ENCODE results near the gene UQCRHL. TPM values are rescaled to one million over a fixed set of nuclear protein-coding genes. Genes with fewer than 3 reads are reported as not detected.

UQCRHL gene
- polyA plus RNA-seq, 1 experiment, result 2.7 TPM

DNA sequence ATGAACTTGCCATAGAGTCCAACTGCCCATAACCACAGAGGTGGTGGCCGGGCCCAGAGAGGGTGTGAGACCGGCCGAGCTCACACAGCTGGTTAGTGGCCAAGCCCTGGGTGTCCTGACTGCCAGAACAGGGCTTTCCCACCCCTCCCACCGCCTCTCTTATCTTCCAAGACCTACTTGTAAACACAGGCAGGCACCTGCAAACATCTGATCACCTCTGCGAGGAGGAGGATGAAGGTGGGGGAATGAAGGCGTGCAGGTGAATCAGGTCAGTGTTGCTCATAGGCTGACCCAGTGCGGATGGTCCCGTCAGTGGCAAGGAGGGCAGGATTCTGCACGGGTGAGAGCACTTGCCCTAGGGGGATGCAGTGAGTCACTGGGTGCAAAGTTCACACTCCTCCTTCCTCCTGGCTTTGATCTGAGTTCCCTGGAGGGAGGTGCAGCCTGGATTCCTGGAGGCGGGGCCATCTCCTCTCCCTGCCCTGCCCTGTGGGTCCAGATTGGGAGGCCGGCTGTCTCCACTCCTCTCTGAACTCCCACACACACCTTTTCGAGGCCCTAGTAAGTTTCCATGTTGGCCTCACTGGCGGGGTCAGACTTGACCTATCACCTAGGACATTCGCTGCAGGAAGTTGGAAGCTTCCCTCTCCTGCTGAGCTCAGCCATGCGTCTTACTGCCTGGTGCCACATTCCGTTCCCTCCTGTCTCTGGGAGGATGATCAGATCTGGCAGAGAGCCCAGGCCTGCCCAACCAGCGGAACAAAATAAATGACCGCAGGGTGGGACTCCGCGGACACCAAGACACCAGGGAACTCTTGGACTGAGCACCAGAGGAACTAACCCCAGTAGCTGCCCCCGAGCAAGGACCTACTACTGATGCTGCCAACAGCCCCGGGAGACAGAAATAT lies 7.3 kb downstream of the UQCRHL start:
- peak overlapping the region; percentile 88 for H3K27ac ChIP-seq (ENCODE audit: low read depth, low read length)
- no peak overlapping the region for H3K4me3 ChIP-seq (ENCODE audit: low read depth, low read length)
- H3K27me3 ChIP-seq (ENCODE audit: control insufficient read depth, insufficient read depth, low read length), result no peaks in the 10 kb centered on the region
- TF ChIP-seq, protein P1, sequence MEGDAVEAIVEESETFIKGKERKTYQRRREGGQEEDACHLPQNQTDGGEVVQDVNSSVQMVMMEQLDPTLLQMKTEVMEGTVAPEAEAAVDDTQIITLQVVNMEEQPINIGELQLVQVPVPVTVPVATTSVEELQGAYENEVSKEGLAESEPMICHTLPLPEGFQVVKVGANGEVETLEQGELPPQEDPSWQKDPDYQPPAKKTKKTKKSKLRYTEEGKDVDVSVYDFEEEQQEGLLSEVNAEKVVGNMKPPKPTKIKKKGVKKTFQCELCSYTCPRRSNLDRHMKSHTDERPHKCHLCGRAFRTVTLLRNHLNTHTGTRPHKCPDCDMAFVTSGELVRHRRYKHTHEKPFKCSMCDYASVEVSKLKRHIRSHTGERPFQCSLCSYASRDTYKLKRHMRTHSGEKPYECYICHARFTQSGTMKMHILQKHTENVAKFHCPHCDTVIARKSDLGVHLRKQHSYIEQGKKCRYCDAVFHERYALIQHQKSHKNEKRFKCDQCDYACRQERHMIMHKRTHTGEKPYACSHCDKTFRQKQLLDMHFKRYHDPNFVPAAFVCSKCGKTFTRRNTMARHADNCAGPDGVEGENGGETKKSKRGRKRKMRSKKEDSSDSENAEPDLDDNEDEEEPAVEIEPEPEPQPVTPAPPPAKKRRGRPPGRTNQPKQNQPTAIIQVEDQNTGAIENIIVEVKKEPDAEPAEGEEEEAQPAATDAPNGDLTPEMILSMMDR (IDR thresholded peaks at IDR 0.05; ENCODE audit: low read depth, low read length), result no peak
- DNase-seq (ENCODE audit: low read depth, low spot score), result no peak
- CTCF ChIA-PET, result interaction anchor here (0.9 to 5.5 kb wide), 5 partner anchors 15 to 273 kb away, joined by 3 to 43 read pairs (median 4); partner anchors contain the start of gene FAM131C
- POLR2A ChIA-PET, result interaction anchor here (0.6 to 1.5 kb wide), 9 partner anchors 11 to 345 kb away, joined by 3 to 12 read pairs (median 4); partner anchors contain the start of genes HSPB7 and SPEN
- H3K9me3 ChIP-seq (ENCODE audit: control insufficient read depth, insufficient read depth, low read length), result no peaks in the 10 kb centered on the region

DNA sequence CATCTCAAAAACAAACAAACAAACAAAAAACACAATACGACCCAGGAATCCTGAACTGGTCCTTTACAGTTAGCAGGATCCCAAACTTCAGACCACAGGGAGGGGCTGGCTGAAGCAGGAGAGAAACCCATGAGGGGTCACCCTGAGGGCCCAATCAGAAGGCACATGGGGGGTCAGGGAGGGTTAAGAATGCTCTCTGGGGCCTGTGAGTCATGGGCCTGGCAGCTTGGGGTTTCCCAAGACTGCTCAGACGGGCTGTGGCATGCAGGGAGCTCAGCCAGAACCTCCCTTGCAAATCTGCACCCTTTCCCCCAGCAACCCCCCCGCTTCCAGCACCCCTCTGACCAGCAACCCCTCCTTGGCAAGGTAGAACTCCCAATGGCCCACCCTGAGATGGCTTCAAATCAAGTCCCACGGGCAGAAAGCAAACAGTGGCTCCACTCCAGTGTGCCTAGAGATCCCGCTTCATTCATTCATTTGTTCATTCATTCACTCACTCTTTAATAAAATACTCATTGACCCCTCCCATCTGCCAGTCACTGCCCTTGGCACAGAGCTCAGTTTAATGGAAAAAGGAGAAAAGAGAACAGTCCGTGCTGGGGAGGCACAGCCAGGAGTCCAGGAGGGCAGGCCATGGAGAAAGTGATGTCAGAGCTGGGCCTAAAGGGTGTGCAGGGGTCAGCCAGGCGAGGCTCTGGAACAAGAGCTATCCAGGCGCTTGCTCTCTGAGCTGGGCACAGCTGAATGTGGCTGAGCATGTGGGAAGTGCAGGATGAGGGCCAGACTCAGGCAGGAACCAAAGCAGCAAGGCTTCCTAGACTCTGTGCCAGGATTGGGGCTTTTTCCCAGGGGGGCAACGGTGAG lies 8.2 kb downstream of the UQCRHL start:
- TF ChIP-seq, protein P1 (IDR thresholded peaks at IDR 0.05; ENCODE audit: low read depth, low read length), result no peak
- ChIA-PET CTCF (interaction anchor here (0.7 to 5.5 kb wide), 5 partner anchors 16 to 300 kb away, joined by 4 to 43 read pairs (median 5); no protein-coding TSS in a partner anchor), POLR2A (interaction anchor here (0.6 to 1.5 kb wide), 11 partner anchors 12 to 346 kb away, joined by 3 to 12 read pairs (median 4); partner anchors contain the start of genes HSPB7 and SPEN)
- no peaks in the 10 kb centered on the region for H3K27me3 ChIP-seq (ENCODE audit: control insufficient read depth, insufficient read depth, low read length)
- H3K9me3 ChIP-seq (ENCODE audit: control insufficient read depth, insufficient read depth, low read length), result no peaks in the 10 kb centered on the region
- H3K4me3 ChIP-seq (ENCODE audit: low read depth, low read length), result no peak overlapping the region
- peak; percentile 90 for DNase-seq (ENCODE audit: low read depth, low spot score)
- peak overlapping the region; percentile 88 for H3K27ac ChIP-seq (ENCODE audit: low read depth, low read length)

DNA sequence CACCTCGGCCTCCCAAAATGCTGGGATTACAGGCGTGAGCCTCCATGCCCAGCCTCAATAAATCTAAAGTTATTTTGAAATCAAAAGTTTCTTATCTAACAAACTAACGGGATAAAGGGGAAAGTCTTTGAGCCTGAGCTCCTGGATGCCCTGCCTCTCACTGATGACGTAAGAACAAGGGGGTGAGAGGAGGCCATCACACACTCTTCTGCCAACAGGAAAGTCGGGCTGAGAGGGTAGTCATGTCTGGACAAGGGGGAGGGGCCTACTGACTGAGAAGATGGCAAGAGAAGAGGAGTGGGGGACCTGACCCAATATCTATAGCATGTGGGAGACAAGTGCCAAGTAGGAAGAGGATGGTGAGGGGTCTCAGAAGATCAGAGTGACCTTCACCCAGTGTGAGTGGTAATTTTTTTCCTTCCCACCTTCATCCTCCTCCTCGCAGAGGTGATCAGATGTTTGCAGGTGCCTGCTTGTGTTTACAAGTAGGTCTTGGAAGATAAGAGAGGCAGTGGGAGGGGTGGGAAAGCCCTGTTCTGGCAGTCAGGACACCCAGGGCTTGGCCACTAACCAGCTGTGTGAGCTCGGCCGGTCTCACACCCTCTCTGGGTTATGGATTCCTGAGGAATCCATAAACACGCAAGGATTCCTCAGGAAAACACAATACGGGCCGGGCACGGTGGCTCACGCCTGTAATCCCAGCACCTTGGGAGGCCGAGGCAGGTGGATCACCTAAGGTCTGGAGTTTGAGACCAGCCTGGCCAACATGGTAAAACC lies 9.6 kb downstream of the UQCRHL start:
- DNase-seq (ENCODE audit: low read depth, low spot score), result no peak
- Histone ChIP-seq H3K9me3 (ENCODE audit: control insufficient read depth, insufficient read depth, low read length) (no peaks in the 10 kb centered on the region), H3K27me3 (ENCODE audit: control insufficient read depth, insufficient read depth, low read length) (no peaks in the 10 kb centered on the region), H3K4me3 (ENCODE audit: low read depth, low read length) (no peak overlapping the region), H3K27ac (ENCODE audit: low read depth, low read length) (no peak overlapping the region)
- POLR2A ChIA-PET, result interaction anchor here (0.7 to 0.8 kb wide), 2 partner anchors 14 to 40 kb away, joined by 5 read pairs; no protein-coding TSS in a partner anchor
- TF ChIP-seq, protein P1 (IDR thresholded peaks at IDR 0.05; ENCODE audit: low read depth, low read length), result no peak
- CTCF ChIA-PET, result interaction anchor here (2.8 kb wide), 1 partner anchor 18 kb away, joined by 8 read pairs; no protein-coding TSS in a partner anchor

DNA sequence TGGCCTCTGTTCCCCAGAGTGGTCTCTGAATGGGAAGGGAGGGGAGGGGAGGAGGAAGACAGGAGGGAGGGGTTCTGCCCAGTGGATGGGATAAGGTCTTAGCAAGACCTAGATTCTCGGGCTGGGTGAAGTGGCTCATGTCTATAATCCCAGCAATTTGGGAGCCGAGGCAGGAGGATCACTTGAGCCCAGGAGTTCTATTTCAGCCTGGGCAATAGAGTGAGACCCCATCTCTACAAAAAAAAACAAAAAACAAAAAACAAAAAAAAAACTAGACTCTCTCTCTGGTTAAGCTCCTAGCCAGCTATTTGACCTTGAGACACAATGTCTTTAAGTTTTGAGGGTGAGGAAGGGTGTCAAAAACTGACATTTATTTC lies 11.4 kb downstream of the UQCRHL start:
- Histone ChIP-seq H3K4me3 (ENCODE audit: low read depth, low read length) (no peak overlapping the region), H3K9me3 (ENCODE audit: control insufficient read depth, insufficient read depth, low read length) (no peaks in the 10 kb centered on the region), H3K27ac (ENCODE audit: low read depth, low read length) (peak overlapping the region; percentile 73), H3K27me3 (ENCODE audit: control insufficient read depth, insufficient read depth, low read length) (no peaks in the 10 kb centered on the region)
- no peak for DNase-seq (ENCODE audit: low read depth, low spot score)
- ChIA-PET POLR2A (no interaction called here), CTCF (interaction anchor here (0.7 to 2.8 kb wide), 4 partner anchors 19 to 279 kb away, joined by 4 to 8 read pairs (median 6); no protein-coding TSS in a partner anchor)
- TF ChIP-seq, protein P1 (IDR thresholded peaks at IDR 0.05; ENCODE audit: low read depth, low read length), result no peak
